ENCODE measurements around the gene SSUH2.

Gene SSUH2

DNA sequence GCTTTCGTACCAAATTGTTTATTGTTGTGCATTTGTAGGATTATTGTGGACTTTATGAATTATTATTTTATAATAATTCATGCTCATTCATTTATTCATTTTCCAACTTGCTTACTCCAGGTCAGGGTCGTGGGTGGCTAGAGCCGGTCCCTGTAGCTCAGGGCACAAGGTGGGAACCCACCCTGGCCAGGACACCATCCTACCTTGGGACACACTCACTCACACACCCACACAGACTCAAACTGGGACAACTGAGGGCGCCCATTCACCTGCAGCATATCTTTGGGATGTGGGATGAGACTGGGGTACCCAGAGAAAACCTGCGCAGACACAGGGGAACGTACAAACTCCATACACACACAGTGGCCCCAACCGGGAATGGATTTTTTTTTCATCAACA lies 40.6 kb downstream of the SSUH2 start:
- TF ChIP-seq FOXP2 (optimal IDR thresholded peaks at IDR 0.05; ENCODE audit: control extremely low read depth, extremely low read length, insufficient read depth) (no peak), EZH2 (IDR thresholded peaks at IDR 0.05) (no peak), POLR2AphosphoS5 (IDR thresholded peaks at IDR 0.05; ENCODE audit: borderline replicate concordance, low read depth, low read length) (no peak)
- DNase-seq (ENCODE audit: low read depth, low spot score) = no peak
- Histone ChIP-seq H3K4me3 (no peak overlapping the region), H3K9me3 (ENCODE audit: low read depth, low read length) (no peaks in the 10 kb centered on the region), H3K27ac (no peak overlapping the region), H3K36me3 (ENCODE audit: insufficient read depth, low read length) (no peaks in the 10 kb centered on the region), H3K9ac (ENCODE audit: insufficient read length) (no peak overlapping the region)

GRCh38 chr3:8603115-8603710 lies 41.4 kb downstream of the SSUH2 start:
- DNase-seq (ENCODE audit: low read depth, low spot score) = no peak
- TF ChIP-seq FOXP2 (optimal IDR thresholded peaks at IDR 0.05; ENCODE audit: control extremely low read depth, extremely low read length, insufficient read depth) (no peak), EZH2 (IDR thresholded peaks at IDR 0.05) (no peak), POLR2AphosphoS5 (IDR thresholded peaks at IDR 0.05; ENCODE audit: borderline replicate concordance, low read depth, low read length) (no peak)
- Histone ChIP-seq H3K9ac (ENCODE audit: insufficient read length) (no peak overlapping the region), H3K36me3 (ENCODE audit: insufficient read depth, low read length) (no peaks in the 10 kb centered on the region), H3K27ac (no peak overlapping the region), H3K9me3 (ENCODE audit: low read depth, low read length) (no peaks in the 10 kb centered on the region), H3K4me3 (no peak overlapping the region)

GRCh38 chr3:8600457-8600856 lies 44.1 kb downstream of the SSUH2 start:
- no peak for DNase-seq (ENCODE audit: low read depth, low spot score)
- Histone ChIP-seq H3K36me3 (ENCODE audit: insufficient read depth, low read length) (no peaks in the 10 kb centered on the region), H3K27ac (no peak overlapping the region), H3K9ac (ENCODE audit: insufficient read length) (no peak overlapping the region), H3K4me3 (no peak overlapping the region), H3K9me3 (ENCODE audit: low read depth, low read length) (no peaks in the 10 kb centered on the region)
- no peak for TF ChIP-seq POLR2AphosphoS5 (IDR thresholded peaks at IDR 0.05; ENCODE audit: borderline replicate concordance, low read depth, low read length)
- no peak for TF ChIP-seq FOXP2 (optimal IDR thresholded peaks at IDR 0.05; ENCODE audit: control extremely low read depth, extremely low read length, insufficient read depth)
- no peak for TF ChIP-seq EZH2 (IDR thresholded peaks at IDR 0.05)

- Histone ChIP-seq H3K4me3 (no peak overlapping the region), H3K27ac (no peak overlapping the region), H3K9ac (ENCODE audit: insufficient read length) (no peak overlapping the region), H3K9me3 (ENCODE audit: low read depth, low read length) (no peaks in the 10 kb centered on the region), H3K36me3 (ENCODE audit: insufficient read depth, low read length) (no peaks in the 10 kb centered on the region)
- TF ChIP-seq EZH2 (IDR thresholded peaks at IDR 0.05) (no peak), POLR2AphosphoS5 (IDR thresholded peaks at IDR 0.05; ENCODE audit: borderline replicate concordance, low read depth, low read length) (no peak), FOXP2 (optimal IDR thresholded peaks at IDR 0.05; ENCODE audit: control extremely low read depth, extremely low read length, insufficient read depth) (no peak)
- DNase-seq (ENCODE audit: low read depth, low spot score) = no peak
These were observed 45.5 kb downstream of the SSUH2 start for GRCh38 chr3:8599146-8599545.

DNA sequence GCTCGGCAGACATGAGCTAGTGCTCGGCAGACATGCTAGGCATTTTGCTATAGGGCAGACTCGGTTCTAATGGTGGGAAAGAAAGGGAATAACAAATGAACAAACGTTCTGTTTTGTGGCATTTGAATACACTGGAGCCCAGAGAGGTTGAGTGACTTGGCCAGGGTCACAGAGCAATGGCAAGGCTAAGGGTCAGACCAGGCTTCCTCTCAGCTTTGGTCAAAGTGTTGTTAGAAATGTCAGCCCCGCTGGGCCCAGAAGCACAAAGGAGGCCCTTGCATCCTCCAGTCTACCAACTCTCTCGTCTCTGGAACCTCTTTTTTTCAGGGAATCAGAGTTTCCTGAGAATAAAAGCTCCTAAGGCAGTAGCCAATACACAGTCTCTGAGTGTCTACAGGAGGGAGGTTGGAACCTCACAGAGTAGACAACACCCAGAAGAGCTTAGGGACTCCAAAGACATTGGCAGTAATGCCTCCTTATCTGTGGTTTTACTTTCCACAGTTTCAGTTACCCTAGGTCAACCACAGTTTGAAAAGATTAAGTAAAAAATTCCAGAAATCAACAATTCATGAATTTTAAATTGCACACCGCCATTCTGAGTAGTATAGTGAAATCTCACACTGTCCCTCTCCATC lies 47.3 kb downstream of the SSUH2 start:
- no peak overlapping the region for H3K27ac ChIP-seq
- no peak for TF ChIP-seq FOXP2 (optimal IDR thresholded peaks at IDR 0.05; ENCODE audit: control extremely low read depth, extremely low read length, insufficient read depth)
- no peak for TF ChIP-seq POLR2AphosphoS5 (IDR thresholded peaks at IDR 0.05; ENCODE audit: borderline replicate concordance, low read depth, low read length)
- TF ChIP-seq EZH2 (IDR thresholded peaks at IDR 0.05) = no peak
- no peak overlapping the region for H3K4me3 ChIP-seq
- DNase-seq (ENCODE audit: low read depth, low spot score) = no peak
- H3K9me3 ChIP-seq (ENCODE audit: low read depth, low read length) = no peaks in the 10 kb centered on the region
- no peaks in the 10 kb centered on the region for H3K36me3 ChIP-seq (ENCODE audit: insufficient read depth, low read length)
- no peak overlapping the region for H3K9ac ChIP-seq (ENCODE audit: insufficient read length)

DNA sequence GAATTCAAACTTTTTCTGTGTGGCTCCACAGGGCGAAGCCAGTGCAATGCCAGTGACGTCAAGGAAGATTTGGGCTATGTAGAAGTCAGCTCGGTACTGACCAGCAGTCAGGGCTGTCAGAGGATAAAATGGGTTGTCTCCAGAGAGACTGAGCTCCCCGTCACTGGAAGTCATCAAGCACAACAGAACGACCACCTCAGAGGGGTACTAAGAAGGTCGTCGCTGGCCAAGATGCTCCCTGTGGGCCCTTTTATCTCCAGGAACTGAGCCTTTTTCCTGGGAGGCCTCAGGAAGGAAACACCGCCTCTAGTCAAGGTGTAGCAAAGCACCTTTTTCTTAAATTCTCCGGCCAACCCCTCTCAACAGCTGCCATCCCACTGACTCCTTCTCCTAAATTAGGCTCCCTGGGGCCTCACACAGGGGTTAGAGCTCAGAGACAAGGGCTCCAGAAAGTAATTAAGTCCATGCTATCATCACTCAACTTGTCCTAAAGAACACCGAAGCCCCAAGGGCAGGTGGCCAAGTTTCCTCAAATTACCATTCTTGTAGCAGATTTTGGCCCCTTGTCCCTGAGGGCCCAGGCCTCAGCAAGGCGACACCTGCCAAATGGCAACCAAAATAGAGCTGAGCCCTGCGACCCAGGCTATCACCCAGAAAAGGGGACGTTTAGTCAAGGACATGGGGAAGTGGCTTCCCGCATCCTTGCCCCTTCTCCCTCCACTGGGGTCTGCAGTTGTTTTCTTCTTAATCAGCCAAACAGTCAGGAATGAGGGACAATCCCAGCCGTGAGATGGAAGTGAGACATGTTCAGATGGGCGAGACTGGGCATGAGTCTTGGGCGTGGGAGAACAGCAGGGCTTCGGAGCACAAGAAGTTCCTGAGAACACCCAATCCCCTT lies 48.0 kb downstream of the SSUH2 start:
- DNase-seq (ENCODE audit: low read depth, low spot score) = no peak
- Histone ChIP-seq H3K27ac (no peak overlapping the region), H3K9me3 (ENCODE audit: low read depth, low read length) (no peaks in the 10 kb centered on the region), H3K4me3 (no peak overlapping the region), H3K9ac (ENCODE audit: insufficient read length) (no peak overlapping the region), H3K36me3 (ENCODE audit: insufficient read depth, low read length) (no peaks in the 10 kb centered on the region)
- TF ChIP-seq POLR2AphosphoS5 (IDR thresholded peaks at IDR 0.05; ENCODE audit: borderline replicate concordance, low read depth, low read length) = no peak
- no peak for TF ChIP-seq EZH2 (IDR thresholded peaks at IDR 0.05)
- TF ChIP-seq FOXP2 (optimal IDR thresholded peaks at IDR 0.05; ENCODE audit: control extremely low read depth, extremely low read length, insufficient read depth) = no peak

DNA sequence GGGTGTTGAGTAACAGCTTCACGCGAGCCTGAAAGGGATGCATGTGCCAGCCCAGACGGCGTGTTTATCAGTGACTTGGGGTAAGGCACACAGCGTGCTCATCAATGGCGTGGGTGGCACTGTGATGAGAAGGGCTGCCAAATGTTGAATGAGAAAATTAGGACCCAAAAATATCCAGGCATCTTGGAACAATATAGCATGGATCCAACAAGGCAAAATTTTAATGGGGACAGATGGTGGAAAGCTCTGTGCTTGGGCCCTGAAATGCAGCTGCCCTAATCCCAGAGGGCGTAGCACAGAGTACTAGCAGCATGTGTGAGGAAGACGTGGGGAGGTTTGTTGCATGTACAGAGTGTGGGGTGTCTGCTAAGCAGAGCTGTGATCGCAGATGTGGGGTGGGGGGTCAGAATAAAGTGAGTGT lies 48.9 kb downstream of the SSUH2 start:
- no peak for TF ChIP-seq EZH2 (IDR thresholded peaks at IDR 0.05)
- TF ChIP-seq POLR2AphosphoS5 (IDR thresholded peaks at IDR 0.05; ENCODE audit: borderline replicate concordance, low read depth, low read length) = no peak
- no peak for TF ChIP-seq FOXP2 (optimal IDR thresholded peaks at IDR 0.05; ENCODE audit: control extremely low read depth, extremely low read length, insufficient read depth)
- DNase-seq (ENCODE audit: low read depth, low spot score) = no peak

DNA sequence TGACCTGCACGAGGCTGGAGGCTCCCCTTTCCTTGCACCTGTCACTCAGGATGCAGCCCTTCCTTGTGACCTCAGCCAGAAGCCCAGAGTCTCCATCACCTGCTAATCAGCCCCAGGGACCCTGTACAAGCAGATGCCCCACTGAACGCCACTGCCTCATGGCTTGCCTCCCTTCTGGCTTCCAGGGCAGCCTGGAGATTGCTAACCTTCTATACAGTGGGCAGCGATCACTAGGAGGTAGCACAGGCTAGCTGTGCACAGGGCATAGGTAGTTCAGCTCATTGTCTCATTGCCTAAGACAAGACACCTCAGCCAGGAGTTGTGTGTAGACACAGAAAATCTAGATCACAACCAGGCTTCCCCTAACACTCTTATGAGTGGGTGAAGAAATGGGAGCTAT lies 49.3 kb downstream of the SSUH2 start:
- DNase-seq (ENCODE audit: low read depth, low spot score) = no peak
- no peak for TF ChIP-seq POLR2AphosphoS5 (IDR thresholded peaks at IDR 0.05; ENCODE audit: borderline replicate concordance, low read depth, low read length)
- no peaks in the 10 kb centered on the region for H3K9me3 ChIP-seq (ENCODE audit: low read depth, low read length)
- H3K9ac ChIP-seq (ENCODE audit: insufficient read length) = no peak overlapping the region
- no peaks in the 10 kb centered on the region for H3K36me3 ChIP-seq (ENCODE audit: insufficient read depth, low read length)
- H3K4me3 ChIP-seq = no peak overlapping the region
- no peak overlapping the region for H3K27ac ChIP-seq

More for the DNA sequence above, 48.9 kb downstream of the SSUH2 start:
- no peak overlapping the region for H3K27ac ChIP-seq
- no peak overlapping the region for H3K9ac ChIP-seq (ENCODE audit: insufficient read length)
- no peaks in the 10 kb centered on the region for H3K36me3 ChIP-seq (ENCODE audit: insufficient read depth, low read length)
- H3K9me3 ChIP-seq (ENCODE audit: low read depth, low read length) = no peaks in the 10 kb centered on the region
- H3K4me3 ChIP-seq = no peak overlapping the region
